Right cardiac atrium (tissue), 5 donors: ENCODE data around the gene HAO1. TPM values are rescaled to one million over a fixed set of nuclear protein-coding genes. Genes with fewer than 3 reads are reported as not detected.

Experiments used
- ATAC-seq, 2 donors: fragments of 200-7000 bp; cut with Tn5 transposase; one replicate each; pipeline versions ENCODE4 v1.8.0 to v1.9.1; 2020; ENCODE audit warnings: moderate library complexity in 2 of 2, mild to moderate bottlenecking in 1 of 2
- DNase-seq, 3 donors: peaks; one replicate each; pipeline ENCODE4 v3.0.0-alpha.2; 2020
- H3K27ac ChIP-seq: one replicate; pipeline ENCODE4 v1.5.1; 2013; ENCODE audit warnings: mild to moderate bottlenecking, low read length, control low read depth, moderate library complexity
- H3K27me3 ChIP-seq: one replicate; pipeline ENCODE4 v1.6.1; 2013; ENCODE audit not compliant: control insufficient read depth, insufficient read depth
- H3K4me1 ChIP-seq: one replicate; pipeline ENCODE4 v1.6.1; 2013; ENCODE audit warnings: low read length; ENCODE audit not compliant: control insufficient read depth, insufficient read depth
- H3K4me3 ChIP-seq: one replicate; pipeline ENCODE4 v1.5.1; 2013; ENCODE audit warnings: low read length, control low read depth
- H3K9me3 ChIP-seq: one replicate; pipeline ENCODE4 v1.6.1; 2013; ENCODE audit warnings: low read length; ENCODE audit not compliant: control insufficient read depth
- WGBS: extraction: QIAGEN DNeasy Blood & Tissue Kit; methylation state at CpG from one replicate; pipeline ENCODE4 v1.1.7; 2013; 5-methylcytosine and 5-hydroxymethylcytosine counted together
- intact Hi-C, 4 donors: fragments of 100-400 bp; cut with DNase I; formaldehyde crosslinking; loops; one replicate each; pipeline versions ENCODE4 v1.11.0 to v1.14.0; 2022 to 2023
- polyA plus RNA-seq: library from polyadenylated mRNA; stranded (reverse); fragments of 200-250 nt; gene quantifications from one replicate; pipeline ENCODE4 v1.2.3, GENCODE V29; 2013
- total RNA-seq, 4 donors: library from RNA; stranded (reverse); fragmentation: NEBNext Ultra II Directional; extraction: Animal tissue kit (Norgen Biotek cat#: 25700); gene quantifications; one replicate each; pipeline ENCODE4 v1.2.1, GENCODE V29; 2021
- donor health status: healthy with polysubstance abuse.
- donor health status: DM: no; HTN: yes; CAD: no.
- donor health status: DM: no; HTN: no; CAD: no.
- donor health status: DM: no; HTN: yes; CAD: no; lungs with severe emphysema.
- donor health status: DM: yes; HTN: yes; CAD: no.

Gene HAO1
- total and polyA plus RNA-seq, 5 donors: not detected

DNA sequence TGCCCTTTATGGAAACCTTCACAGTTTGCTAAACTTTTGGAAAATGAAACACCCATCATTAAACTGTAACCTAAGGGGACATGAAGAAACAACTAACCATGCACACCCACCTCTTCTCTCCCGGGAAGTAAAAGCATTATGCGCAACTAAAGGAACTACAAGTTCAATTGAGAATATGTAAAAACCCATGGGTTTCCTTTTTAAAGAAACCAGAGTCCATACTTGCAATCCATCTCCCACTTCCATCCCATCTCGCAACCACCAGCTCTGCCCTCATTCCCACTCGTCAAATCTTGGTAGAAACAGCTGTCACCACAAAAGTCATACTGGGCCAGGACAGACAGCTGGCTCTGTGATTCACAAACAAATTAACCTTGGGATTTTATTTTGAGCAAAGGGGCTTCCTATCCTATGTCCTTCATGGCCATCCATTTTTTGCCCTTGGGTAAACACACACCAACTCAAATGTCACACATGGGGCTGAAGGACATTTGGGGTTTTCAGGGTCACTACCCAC, 81.5 kb downstream of the HAO1 start:
- no peak for DNase-seq
- no peaks in the 10 kb centered on the region for H3K27me3 ChIP-seq
- no peak overlapping the region for H3K27ac ChIP-seq
- H3K9me3 ChIP-seq: no peaks in the 10 kb centered on the region
- WGBS: 58% methylated on average over 4 of the region's 4 CpGs
- H3K4me1 ChIP-seq: no peaks in the 10 kb centered on the region
- no peak overlapping the region for H3K4me3 ChIP-seq
- ATAC-seq: peak in 1 of 2 donors; percentile 20
- intact Hi-C loops: loop anchor here in 1 of 4 donors (10.0 kb wide), 1 partner anchor 744 kb away; no protein-coding TSS in a partner anchor

- no peaks in the 10 kb centered on the region for H3K9me3 ChIP-seq
- H3K4me1 ChIP-seq: no peaks in the 10 kb centered on the region
- no peak overlapping the region for H3K27ac ChIP-seq
- ATAC-seq: peak in 1 of 2 donors; percentile 56
- WGBS: 40% methylated on average over 2 of the region's 2 CpGs
- DNase-seq: no peak
- no peaks in the 10 kb centered on the region for H3K27me3 ChIP-seq
- H3K4me3 ChIP-seq: no peak overlapping the region
- intact Hi-C loops: loop anchor here in 1 of 4 donors (10.0 kb wide), 1 partner anchor 742 kb away; no protein-coding TSS in a partner anchor
Measured at GRCh38 chr20:7856756-7857155, 83.5 kb downstream of the HAO1 start.

DNA sequence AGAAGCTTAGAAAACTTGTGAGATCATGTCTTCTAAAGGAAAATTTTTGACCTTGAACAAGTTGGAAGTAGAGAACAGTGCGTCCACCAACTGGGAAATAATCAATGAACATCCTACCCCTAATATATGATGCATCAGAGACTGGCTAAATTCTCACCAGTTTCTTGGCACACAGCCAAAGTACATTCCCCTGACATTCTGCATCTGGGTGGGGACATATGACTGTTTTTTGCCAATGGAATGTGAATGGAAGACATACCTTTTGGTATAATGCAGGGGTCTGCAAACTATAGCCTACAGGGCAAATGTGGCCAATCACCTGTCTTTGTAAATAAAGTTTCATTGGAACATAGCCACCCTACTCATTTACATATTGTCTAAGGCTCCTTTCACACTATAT, 84.7 kb downstream of the HAO1 start:
- DNase-seq (no peak), ATAC-seq (no peak)
- Histone ChIP-seq H3K27ac (no peak overlapping the region), H3K27me3 (no peaks in the 10 kb centered on the region), H3K9me3 (no peaks in the 10 kb centered on the region), H3K4me3 (no peak overlapping the region), H3K4me1 (no peaks in the 10 kb centered on the region)
- WGBS: 79% methylated on average over 1 of the region's 1 CpG
- intact Hi-C loops: loop anchor here in 1 of 4 donors (10.0 kb wide), 1 partner anchor 741 kb away; no protein-coding TSS in a partner anchor

- intact Hi-C loops: loop anchor here in 1 of 4 donors (10.0 kb wide), 1 partner anchor 739 kb away; no protein-coding TSS in a partner anchor
- Histone ChIP-seq H3K4me1 (no peaks in the 10 kb centered on the region), H3K27me3 (no peaks in the 10 kb centered on the region), H3K9me3 (no peaks in the 10 kb centered on the region), H3K27ac (no peak overlapping the region), H3K4me3 (no peak overlapping the region)
- DNase-seq (no peak), ATAC-seq (no peak)
Measured at GRCh38 chr20:7853493-7853892, 86.8 kb downstream of the HAO1 start.

DNA sequence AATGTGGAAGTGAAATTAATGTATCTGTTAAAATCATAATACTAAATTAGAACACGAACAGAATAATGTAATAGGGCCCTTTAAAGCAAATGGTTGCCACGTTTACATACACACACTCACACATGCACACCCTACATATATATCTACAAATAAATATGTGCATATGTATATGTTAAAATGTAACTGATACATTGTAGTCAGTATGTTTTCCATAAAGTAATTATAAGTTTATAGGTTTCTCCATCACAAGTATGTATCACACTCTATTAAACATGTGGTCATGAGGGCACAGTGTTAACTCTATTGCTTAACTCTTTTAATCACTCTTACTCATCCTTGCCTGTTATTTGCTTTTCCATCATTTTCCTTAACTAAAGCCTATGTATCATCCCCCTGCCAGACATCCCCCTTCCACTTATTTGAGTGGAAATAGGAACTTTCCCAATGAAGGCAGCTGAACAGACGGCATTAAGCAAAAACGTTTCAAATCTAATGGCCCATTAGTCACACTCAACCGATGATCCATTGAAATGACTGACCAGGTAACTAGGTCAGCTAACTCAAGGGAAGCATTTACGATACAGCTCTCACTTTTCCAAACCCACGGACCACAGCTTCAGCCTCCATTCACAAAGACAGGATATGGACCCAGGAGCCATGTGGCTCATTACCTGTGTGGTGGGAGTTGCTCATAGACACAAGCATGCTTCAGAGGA, 89.3 kb downstream of the HAO1 start:
- intact Hi-C loops: loop anchor here in 1 of 4 donors (10.0 kb wide), 1 partner anchor 736 kb away; no protein-coding TSS in a partner anchor
- no peaks in the 10 kb centered on the region for H3K4me1 ChIP-seq
- H3K27me3 ChIP-seq: no peaks in the 10 kb centered on the region
- no peak for DNase-seq
- H3K4me3 ChIP-seq: no peak overlapping the region
- no peak for ATAC-seq
- 91% methylated on average over 7 of the region's 7 CpGs for WGBS
- H3K27ac ChIP-seq: no peak overlapping the region
- no peaks in the 10 kb centered on the region for H3K9me3 ChIP-seq

DNA sequence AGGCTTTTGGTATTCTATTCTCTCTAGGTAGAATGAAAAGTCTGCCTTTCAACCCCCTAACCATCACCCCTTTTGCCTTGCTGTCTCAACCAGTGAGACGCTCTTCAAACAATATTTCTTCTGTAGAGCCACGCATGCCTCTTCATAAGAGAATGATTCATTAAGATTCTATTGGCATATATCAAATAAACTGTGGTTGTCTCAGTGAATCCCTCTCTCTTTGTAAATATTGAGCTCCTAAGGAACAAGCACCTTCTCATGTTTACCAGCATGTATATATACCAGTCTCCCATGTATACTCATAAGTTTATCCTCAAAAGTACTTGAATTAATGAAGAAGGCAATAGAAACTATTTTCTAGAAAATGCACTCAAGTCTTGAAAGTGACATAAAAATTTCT, 90.6 kb downstream of the HAO1 start:
- H3K4me3 ChIP-seq: no peak overlapping the region
- 94% methylated on average over 2 of the region's 2 CpGs for WGBS
- H3K4me1 ChIP-seq: no peaks in the 10 kb centered on the region
- intact Hi-C loops: loop anchor here in 1 of 4 donors (10.0 kb wide), 1 partner anchor 735 kb away; no protein-coding TSS in a partner anchor
- H3K27ac ChIP-seq: no peak overlapping the region
- ATAC-seq (no peak), DNase-seq (no peak)
- H3K9me3 ChIP-seq: no peaks in the 10 kb centered on the region
- H3K27me3 ChIP-seq: no peaks in the 10 kb centered on the region

GRCh38 chr20:7848351-7848750, 91.9 kb downstream of the HAO1 start:
- intact Hi-C loops: no loop called here

GRCh38 chr20:7843613-7844012, 96.6 kb downstream of the HAO1 start:
- H3K4me1 ChIP-seq: no peaks in the 10 kb centered on the region
- peak; percentile 30 to 59 (median 45) for DNase-seq
- intact Hi-C loops: no loop called here
- no peak overlapping the region for H3K4me3 ChIP-seq
- no peak overlapping the region for H3K27ac ChIP-seq
- no peak for ATAC-seq
- no peaks in the 10 kb centered on the region for H3K9me3 ChIP-seq
- H3K27me3 ChIP-seq: no peaks in the 10 kb centered on the region

More at GRCh38 chr20:7848351-7848750, 91.9 kb downstream of the HAO1 start:
- no peaks in the 10 kb centered on the region for H3K9me3 ChIP-seq
- H3K4me1 ChIP-seq: no peaks in the 10 kb centered on the region
- no peak for DNase-seq
- ATAC-seq: no peak
- no peaks in the 10 kb centered on the region for H3K27me3 ChIP-seq
- no peak overlapping the region for H3K27ac ChIP-seq
- 76% methylated on average over 2 of the region's 2 CpGs for WGBS
- no peak overlapping the region for H3K4me3 ChIP-seq

- WGBS: 39% methylated on average over 2 of the region's 2 CpGs
- Histone ChIP-seq H3K4me3 (no peak overlapping the region), H3K9me3 (no peaks in the 10 kb centered on the region), H3K27me3 (no peaks in the 10 kb centered on the region), H3K27ac (no peak overlapping the region), H3K4me1 (no peaks in the 10 kb centered on the region)
- DNase-seq: peak; percentile 67 to 85 (median 74)
- peak; percentile 96 to 99 for ATAC-seq
- intact Hi-C loops: loop anchor here in 1 of 4 donors (2.0 kb wide), 1 partner anchor 21 kb away; no protein-coding TSS in a partner anchor
Measured at GRCh38 chr20:7841971-7842310, 98.3 kb downstream of the HAO1 start.

GRCh38 chr20:7841291-7841970, 98.8 kb downstream of the HAO1 start:
- DNase-seq: peak in 2 of 3 donors; percentile 29 to 62

GRCh38 chr20:7836076-7836475, 104.2 kb downstream of the HAO1 start:
- H3K4me3 ChIP-seq: no peak overlapping the region
- H3K27me3 ChIP-seq: no peaks in the 10 kb centered on the region
- H3K27ac ChIP-seq: no peak overlapping the region
- no peak for DNase-seq
- no peaks in the 10 kb centered on the region for H3K9me3 ChIP-seq
- H3K4me1 ChIP-seq: no peaks in the 10 kb centered on the region
- no peak for ATAC-seq
- intact Hi-C loops: no loop called here

More at GRCh38 chr20:7841291-7841970, 98.8 kb downstream of the HAO1 start:
- H3K9me3 ChIP-seq: no peaks in the 10 kb centered on the region
- intact Hi-C loops: loop anchor here in 1 of 4 donors (2.0 kb wide), 1 partner anchor 21 kb away; no protein-coding TSS in a partner anchor
- H3K4me3 ChIP-seq: no peak overlapping the region
- H3K27me3 ChIP-seq: no peaks in the 10 kb centered on the region
- ATAC-seq: peak; percentile 57 to 70
- H3K27ac ChIP-seq: no peak overlapping the region
- 63% methylated on average over 2 of the region's 2 CpGs for WGBS
- H3K4me1 ChIP-seq: no peaks in the 10 kb centered on the region
